HFFc6 (cell line): ENCODE data around the gene KRT27. TPM values are rescaled to one million over a fixed set of nuclear protein-coding genes. Genes with fewer than 3 reads are reported as not detected.

Experiments
- DNase-seq: peaks from one replicate; pipeline ENCODE4 v3.0.0-alpha.2; 2018
- H3K27ac Mint-ChIP-seq: 2 replicates; pipeline ENCODE4 v1.8.0; 2020; ENCODE audit warnings: mild to moderate bottlenecking, mixed read lengths
- H3K27me3 Mint-ChIP-seq: 2 replicates; pipeline ENCODE4 v1.8.0; 2021; ENCODE audit warnings: mild to moderate bottlenecking, moderate library complexity, mixed read lengths; ENCODE audit not compliant: insufficient read depth
- H3K36me3 Mint-ChIP-seq: 2 replicates; pipeline ENCODE4 v1.8.0; 2021; ENCODE audit warnings: low read depth, mixed read lengths
- H3K4me1 Mint-ChIP-seq: 2 replicates; pipeline ENCODE4 v1.8.0; 2020; ENCODE audit warnings: low read depth, mixed read lengths
- H3K4me3 Mint-ChIP-seq: 2 replicates; pipeline ENCODE4 v1.8.0; 2020; ENCODE audit warnings: mild to moderate bottlenecking, moderate library complexity, mixed read lengths
- H3K9me3 Mint-ChIP-seq: 2 replicates; pipeline ENCODE4 v1.8.0; 2020; ENCODE audit warnings: mild to moderate bottlenecking, mixed read lengths
- total RNA-seq, 6 experiments: library from RNA; stranded (reverse); fragmentation: NEBNext Ultra II Directional; extraction: Animal tissue kit (Norgen Biotek cat#: 25700); gene quantifications; 2 replicates in 1 of 6; 3 replicates in 5 of 6; pipeline ENCODE4 v1.2.3, GENCODE V29; 2021
- TF ChIP-seq, protein P1 (sequence below): fragments of 200-600 bp; sonication (generic); IDR thresholded peaks from 2 replicates; pipeline ENCODE4 v1.5.0; 2021; ENCODE audit warnings: antibody characterized with exemption, mild to moderate bottlenecking

Gene KRT27
- total RNA-seq, 6 experiments from 2014 or later, result not detected

DNA sequence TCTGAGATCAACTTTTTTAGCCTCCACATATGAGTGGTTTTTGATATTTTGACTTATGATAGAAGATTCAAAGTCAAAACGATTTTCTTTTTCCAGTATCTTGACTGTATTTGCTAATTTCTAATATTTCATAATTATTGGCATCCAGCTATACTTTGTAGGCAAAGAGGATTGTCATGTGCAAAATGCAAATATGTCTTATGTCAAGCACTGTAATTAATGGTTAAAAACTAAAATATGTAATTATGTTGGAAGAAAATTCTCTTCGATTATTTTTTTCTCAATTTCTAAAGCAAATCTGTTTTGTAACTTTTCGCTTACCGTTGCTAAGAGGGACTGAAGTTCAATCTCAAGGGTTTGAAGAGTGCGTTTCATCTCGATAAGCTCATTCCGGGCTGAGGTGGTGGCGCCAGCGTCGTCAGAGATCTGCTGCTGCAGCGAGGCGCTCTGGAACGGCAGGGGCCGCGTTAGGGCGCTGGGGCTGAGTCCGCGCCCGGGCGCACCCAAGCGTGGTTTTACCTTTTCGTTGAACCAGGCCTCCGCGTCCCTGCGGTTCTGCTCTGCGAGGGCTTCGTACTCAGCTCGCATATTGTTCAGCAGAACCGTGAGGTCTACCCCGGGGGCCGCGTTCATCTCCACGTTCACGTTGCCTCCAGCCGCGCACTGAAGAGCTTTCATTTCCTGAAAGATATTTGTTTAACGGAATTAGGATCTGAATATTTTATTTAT, 3.0 kb downstream of the KRT27 start:
- peaks cover 35% of the 10 kb centered on the region for H3K27me3 Mint-ChIP-seq
- H3K36me3 Mint-ChIP-seq, result no peaks in the 10 kb centered on the region
- H3K9me3 Mint-ChIP-seq, result no peaks in the 10 kb centered on the region
- no peak overlapping the region for H3K27ac Mint-ChIP-seq
- H3K4me1 Mint-ChIP-seq, result no peaks in the 10 kb centered on the region
- TF ChIP-seq, protein P1, sequence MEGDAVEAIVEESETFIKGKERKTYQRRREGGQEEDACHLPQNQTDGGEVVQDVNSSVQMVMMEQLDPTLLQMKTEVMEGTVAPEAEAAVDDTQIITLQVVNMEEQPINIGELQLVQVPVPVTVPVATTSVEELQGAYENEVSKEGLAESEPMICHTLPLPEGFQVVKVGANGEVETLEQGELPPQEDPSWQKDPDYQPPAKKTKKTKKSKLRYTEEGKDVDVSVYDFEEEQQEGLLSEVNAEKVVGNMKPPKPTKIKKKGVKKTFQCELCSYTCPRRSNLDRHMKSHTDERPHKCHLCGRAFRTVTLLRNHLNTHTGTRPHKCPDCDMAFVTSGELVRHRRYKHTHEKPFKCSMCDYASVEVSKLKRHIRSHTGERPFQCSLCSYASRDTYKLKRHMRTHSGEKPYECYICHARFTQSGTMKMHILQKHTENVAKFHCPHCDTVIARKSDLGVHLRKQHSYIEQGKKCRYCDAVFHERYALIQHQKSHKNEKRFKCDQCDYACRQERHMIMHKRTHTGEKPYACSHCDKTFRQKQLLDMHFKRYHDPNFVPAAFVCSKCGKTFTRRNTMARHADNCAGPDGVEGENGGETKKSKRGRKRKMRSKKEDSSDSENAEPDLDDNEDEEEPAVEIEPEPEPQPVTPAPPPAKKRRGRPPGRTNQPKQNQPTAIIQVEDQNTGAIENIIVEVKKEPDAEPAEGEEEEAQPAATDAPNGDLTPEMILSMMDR, result no peak
- H3K4me3 Mint-ChIP-seq, result no peak overlapping the region
- no peak for DNase-seq

DNA sequence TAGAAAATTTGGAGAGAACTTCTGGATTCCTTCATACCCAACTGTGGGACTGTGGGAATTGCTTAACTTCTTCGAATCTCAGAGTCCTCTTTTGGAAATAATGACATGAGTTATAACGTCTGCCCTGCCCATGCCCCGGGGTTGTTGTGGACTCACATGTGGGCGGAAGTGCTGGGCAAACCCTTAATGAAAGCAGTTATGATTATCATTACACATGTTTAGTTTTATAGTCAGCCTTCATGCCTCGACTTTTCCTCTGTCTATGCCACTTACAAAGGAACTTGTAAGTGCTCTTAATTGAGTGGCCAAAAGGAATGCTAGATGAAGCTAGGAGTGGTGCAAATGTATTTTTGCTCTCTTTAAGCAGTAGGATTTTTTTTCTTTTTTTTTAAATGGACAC, 3.9 kb downstream of the KRT27 start:
- Mint-ChIP-seq H3K27ac (no peak overlapping the region), H3K4me1 (no peaks in the 10 kb centered on the region), H3K27me3 (peaks cover 34% of the 10 kb centered on the region), H3K9me3 (no peaks in the 10 kb centered on the region), H3K4me3 (no peak overlapping the region), H3K36me3 (no peaks in the 10 kb centered on the region)
- DNase-seq, result no peak
- TF ChIP-seq, protein P1, result no peak

DNA sequence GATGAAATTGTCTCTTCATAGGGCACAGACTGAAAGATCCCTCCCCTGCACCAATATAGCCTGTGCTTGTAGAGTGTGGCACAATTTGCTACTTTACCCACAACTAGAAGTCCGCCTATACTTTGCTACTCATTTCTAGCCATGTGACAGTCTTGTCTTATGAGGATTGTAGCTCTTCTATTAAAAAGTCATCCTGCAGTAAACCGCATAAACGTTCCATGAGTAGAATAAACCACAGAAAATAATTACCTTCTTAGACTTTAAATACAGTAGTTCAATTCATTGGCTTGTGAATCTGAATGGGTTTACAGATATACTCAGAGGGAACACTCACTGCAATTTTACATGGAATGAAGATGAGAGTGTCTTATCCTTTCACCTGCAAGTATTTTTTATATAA, 4.4 kb downstream of the KRT27 start:
- Mint-ChIP-seq H3K4me1 (no peaks in the 10 kb centered on the region), H3K36me3 (no peaks in the 10 kb centered on the region), H3K4me3 (no peak overlapping the region), H3K27ac (no peak overlapping the region), H3K9me3 (no peaks in the 10 kb centered on the region), H3K27me3 (peaks cover 30% of the 10 kb centered on the region)
- no peak for DNase-seq
- TF ChIP-seq, protein P1, result no peak

DNA sequence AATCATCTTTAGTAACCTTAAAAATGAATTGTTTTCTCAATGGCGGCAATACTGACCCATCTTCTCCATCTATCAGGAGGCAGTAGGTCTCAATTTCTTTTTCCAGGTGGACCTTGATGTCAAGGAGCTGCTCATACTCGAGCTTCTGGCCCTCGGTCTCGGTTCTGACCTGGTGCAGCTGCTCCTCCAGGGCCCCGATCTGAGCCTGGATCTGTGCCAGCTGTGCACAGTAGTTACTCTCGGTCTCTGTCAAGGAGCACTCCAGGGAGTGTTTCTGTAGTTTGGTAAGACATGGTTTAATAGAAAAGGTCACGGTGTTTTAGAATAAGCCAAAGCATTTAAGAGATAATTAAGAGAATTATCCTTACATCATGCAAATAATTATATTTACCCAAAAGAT, 4.9 kb downstream of the KRT27 start:
- DNase-seq, result no peak
- Mint-ChIP-seq H3K27me3 (peaks cover 33% of the 10 kb centered on the region), H3K36me3 (no peaks in the 10 kb centered on the region), H3K9me3 (no peaks in the 10 kb centered on the region), H3K4me3 (no peak overlapping the region), H3K4me1 (no peaks in the 10 kb centered on the region), H3K27ac (no peak overlapping the region)
- TF ChIP-seq, protein P1, result no peak

DNA sequence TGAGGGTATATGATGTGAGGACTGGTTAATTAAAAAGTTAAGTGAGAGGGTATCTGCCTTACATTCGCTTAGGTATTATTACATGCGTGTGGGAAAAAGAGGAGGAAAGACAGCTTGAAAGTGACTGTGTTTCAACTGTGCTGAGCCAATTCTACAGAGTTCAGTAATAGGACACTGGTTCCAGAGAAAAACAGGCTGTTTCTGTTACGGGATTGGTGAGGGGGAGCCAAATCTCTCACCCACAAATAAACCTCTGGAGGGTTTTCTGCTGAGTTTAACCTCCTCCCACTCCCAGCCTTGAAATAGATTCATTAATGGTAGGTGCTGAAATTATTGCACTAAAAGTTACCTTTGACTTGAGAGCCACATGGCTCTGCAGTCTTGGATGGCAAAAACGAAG, 6.4 kb downstream of the KRT27 start:
- peaks cover 29% of the 10 kb centered on the region for H3K27me3 Mint-ChIP-seq
- no peaks in the 10 kb centered on the region for H3K36me3 Mint-ChIP-seq
- H3K27ac Mint-ChIP-seq, result no peak overlapping the region
- no peaks in the 10 kb centered on the region for H3K4me1 Mint-ChIP-seq
- no peak for DNase-seq
- H3K9me3 Mint-ChIP-seq, result no peaks in the 10 kb centered on the region
- TF ChIP-seq, protein P1, result no peak
- H3K4me3 Mint-ChIP-seq, result no peak overlapping the region
